Mucosa of rectum (tissue), 2 donors: ENCODE results near the gene HOXB5.
A peak's percentile ranks its signal among the peaks of the same experiment; 100 is the strongest.

Experiments used
- H3K27ac ChIP-seq, 2 donors: one replicate each; pipeline ENCODE4 v1.7.0; 2013; ENCODE audit warnings: inconsistent platforms in 2 of 2, low read depth in 2 of 2, low read length in 2 of 2
- H3K27me3 ChIP-seq, 2 donors: one replicate each; pipeline ENCODE4 v1.7.0; 2013; ENCODE audit warnings: low read length in 2 of 2; ENCODE audit not compliant: control insufficient read depth in 2 of 2, insufficient read depth in 2 of 2
- H3K36me3 ChIP-seq, 2 donors: one replicate each; pipeline ENCODE4 v1.7.0; 2013; ENCODE audit warnings: low read length in 2 of 2; ENCODE audit not compliant: control insufficient read depth in 2 of 2, insufficient read depth in 2 of 2
- H3K4me1 ChIP-seq, 2 donors: one replicate each; pipeline ENCODE4 v1.7.0; 2013; ENCODE audit warnings: low read length in 2 of 2, mild to moderate bottlenecking in 1 of 2; ENCODE audit not compliant: control insufficient read depth in 2 of 2, insufficient read depth in 2 of 2
- H3K4me3 ChIP-seq, 2 donors: one replicate each; pipeline ENCODE4 v1.7.0; 2013; ENCODE audit warnings: low read length in 2 of 2
- H3K9ac ChIP-seq, 2 donors: one replicate each; pipeline ENCODE4 v1.7.0; 2013; ENCODE audit warnings: low read length in 2 of 2, low read depth in 1 of 2, mild to moderate bottlenecking in 1 of 2
- H3K9me3 ChIP-seq, 2 donors: one replicate each; pipeline ENCODE4 v1.7.0; 2013; ENCODE audit warnings: low read length in 2 of 2; ENCODE audit not compliant: control insufficient read depth in 2 of 2
- donor health status: healthy.
- donor health status: Normal muscosa, but diverticular disease.

The HOXB5 gene

DNA sequence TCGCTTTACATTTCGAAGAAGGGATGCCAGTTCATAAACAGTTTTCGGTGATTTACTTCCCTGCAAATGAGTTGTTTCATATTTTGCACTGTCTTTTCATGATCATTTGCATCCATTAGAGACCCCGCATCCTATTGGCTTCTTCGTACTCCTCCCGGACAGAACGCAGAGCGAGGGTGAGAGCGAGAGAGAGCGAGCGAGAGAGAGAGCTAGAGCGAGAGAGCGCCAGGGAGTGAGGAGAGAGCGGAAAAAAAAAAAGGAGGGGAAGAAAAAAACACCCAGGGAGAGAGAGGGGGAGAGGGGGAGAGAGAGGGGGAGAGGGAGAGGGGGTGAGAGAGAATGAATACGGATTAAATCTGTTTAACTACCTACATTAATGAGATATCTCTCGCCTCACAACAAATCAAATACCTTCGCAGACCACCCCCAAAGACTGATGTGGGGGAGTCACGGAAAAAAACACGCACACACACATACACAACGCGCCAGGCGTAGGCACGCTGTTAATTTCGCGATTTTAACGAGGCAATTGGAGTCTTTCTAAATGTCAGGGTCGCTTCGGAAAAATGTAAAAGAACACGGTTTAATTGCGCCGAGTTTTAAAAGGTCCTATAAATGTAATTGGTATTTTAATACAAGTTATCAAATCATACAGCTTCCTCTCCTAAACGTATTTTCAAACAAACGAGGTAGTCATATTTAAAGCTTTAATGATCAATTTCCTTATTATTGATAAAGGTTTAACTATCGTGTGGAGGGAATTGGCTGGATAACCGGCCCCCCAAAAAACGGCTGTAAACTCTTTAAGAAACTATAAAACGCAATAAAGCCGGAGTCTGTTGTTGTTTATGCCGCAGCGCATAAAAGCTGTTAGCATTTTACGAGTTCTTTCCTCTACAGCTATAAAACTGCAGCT lies 21.7 kb upstream of the HOXB5 start, which contains the start of gene HOXB8:
HOXB8 (minus strand) TSS at position 246 of the 916 bp plus-strand sequence. CDS start 588 bp downstream, outside the sequence.
- Histone ChIP-seq H3K36me3 (no peaks in the 10 kb centered on the region), H3K9me3 (no peaks in the 10 kb centered on the region), H3K27me3 (peaks cover 31 to 46% of the 10 kb centered on the region in 2 donors), H3K4me3 (peak within 1 kb of the TSS; percentile 56 to 71), H3K9ac (peak within 1 kb of the TSS; percentile 60 to 69), H3K27ac (peak within 1 kb of the TSS; percentile 72 to 88), H3K4me1 (peaks cover 31 to 37% of the 10 kb centered on the region in 2 donors)

DNA sequence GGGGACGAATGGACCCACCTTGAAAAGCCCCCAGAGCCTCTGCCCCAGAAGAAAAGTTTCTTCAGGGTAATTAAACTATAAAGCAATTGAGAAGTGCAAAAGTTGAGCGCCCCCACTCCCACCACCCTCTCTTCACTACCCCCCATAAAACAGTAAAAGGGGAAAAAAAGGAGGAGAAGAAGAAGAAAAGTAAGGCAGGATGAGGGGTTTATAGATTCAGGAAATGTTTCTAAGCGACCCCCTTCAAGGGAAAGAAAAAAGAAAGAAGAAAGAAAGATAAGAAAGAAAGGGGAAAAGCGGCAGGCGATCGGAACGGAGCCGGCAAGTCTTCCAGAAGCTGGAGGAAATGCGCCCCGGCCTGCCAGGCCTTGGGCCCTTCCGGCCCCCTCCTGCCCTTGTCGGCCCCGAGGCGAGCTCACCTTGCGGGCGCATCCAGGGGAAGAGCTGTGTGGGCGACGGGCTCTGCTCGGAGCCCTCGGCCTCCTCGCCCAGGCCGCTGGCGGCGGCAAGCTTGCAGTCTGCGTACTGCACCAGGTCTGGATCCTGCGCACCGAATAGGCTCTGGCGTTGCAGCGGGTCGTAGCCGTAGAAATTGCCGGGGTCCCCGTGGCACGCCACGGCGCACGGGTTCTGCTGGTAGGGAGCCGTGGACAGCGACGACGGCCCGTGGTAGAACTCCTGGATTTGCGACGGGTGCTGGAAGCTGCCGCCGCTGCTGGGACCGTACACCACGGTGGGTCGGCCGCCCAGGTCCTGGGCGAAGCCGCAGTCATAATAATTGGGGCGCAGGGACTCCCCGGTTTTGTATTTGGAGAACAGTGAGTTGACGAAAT lies 20.5 kb upstream of the HOXB5 start:
- no peaks in the 10 kb centered on the region for H3K9me3 ChIP-seq
- peak overlapping the region; percentile 60 to 69 for H3K9ac ChIP-seq
- H3K4me3 ChIP-seq, result peak overlapping the region; percentile 56 to 71
- H3K36me3 ChIP-seq, result no peaks in the 10 kb centered on the region
- H3K27me3 ChIP-seq, result peaks cover 31 to 46% of the 10 kb centered on the region in 2 donors
- peaks cover 35 to 38% of the 10 kb centered on the region in 2 donors for H3K4me1 ChIP-seq
- H3K27ac ChIP-seq, result peak overlapping the region; percentile 72 to 88

DNA sequence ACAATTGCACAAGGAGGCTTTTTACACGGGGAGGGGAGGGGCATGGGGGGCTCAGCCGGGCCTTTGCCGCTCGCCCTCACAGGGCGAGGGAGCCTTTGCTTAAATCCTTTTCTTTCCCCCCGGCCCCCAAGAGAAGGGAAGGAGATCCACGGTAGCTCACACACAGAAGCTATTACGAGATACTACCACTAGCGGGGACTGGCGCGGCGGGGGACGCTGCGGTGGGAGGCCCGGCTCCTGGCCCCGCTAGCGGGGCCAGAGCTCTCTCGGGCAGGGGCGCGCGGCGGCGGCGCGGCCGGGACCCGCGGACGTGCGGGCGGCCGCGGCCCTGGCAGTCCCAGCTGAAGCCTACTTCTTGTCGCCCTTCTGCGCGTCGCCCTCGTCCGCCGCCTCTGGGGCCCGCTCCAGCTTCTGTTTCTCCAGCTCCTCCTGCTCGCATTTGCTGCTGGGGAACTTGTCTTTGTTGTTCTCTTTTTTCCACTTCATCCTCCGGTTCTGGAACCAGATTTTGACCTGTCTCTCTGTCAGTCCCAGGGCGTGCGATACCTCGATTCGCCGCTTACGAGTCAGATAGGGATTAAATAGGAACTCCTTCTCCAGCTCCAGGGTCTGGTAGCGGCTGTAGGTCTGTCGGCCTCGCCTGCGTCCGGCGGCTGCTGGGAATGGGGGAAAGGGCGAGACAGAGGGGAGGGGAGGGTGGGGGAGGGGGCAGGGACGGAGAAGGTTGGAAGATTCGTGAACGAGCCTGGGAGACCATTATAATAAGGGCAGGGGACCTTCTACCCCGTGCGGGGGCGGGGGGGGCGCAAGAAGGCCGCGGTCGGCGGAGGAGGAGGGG lies 19.5 kb upstream of the HOXB5 start:
- H3K4me1 ChIP-seq, result peaks cover 27 to 32% of the 10 kb centered on the region in 2 donors
- H3K27me3 ChIP-seq, result peaks cover 29 to 42% of the 10 kb centered on the region in 2 donors
- peak overlapping the region; percentile 68 to 86 for H3K9ac ChIP-seq
- H3K36me3 ChIP-seq, result no peaks in the 10 kb centered on the region
- peak overlapping the region; percentile 81 to 89 for H3K4me3 ChIP-seq
- H3K27ac ChIP-seq, result peak overlapping the region; percentile 72 to 88
- no peaks in the 10 kb centered on the region for H3K9me3 ChIP-seq

DNA sequence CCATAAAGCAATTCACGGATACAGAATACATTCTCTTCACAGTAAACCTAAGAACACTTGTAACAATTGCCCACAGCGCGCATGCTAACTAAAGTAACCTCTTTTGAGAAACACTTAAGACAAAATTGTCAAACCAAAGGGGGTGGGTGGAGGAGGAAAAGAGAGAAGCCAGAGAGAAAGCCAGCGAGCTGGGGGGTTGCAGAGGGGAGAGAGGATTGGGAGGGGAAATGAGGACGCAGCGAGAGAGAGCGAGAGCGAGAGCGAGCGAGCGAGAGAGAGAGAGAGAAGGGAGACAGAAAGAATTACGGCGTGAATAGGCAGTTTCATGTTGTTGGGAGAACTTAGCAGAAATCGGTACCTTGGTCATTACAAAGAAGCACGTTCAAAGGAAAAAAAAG lies 18.9 kb upstream of the HOXB5 start:
- Histone ChIP-seq H3K4me3 (peak overlapping the region; percentile 81 to 89), H3K36me3 (no peaks in the 10 kb centered on the region), H3K27me3 (peaks cover 24 to 36% of the 10 kb centered on the region in 2 donors), H3K9ac (peak overlapping the region; percentile 68 to 86), H3K4me1 (peaks cover 26% of the 10 kb centered on the region in 2 donors), H3K9me3 (no peaks in the 10 kb centered on the region), H3K27ac (peak overlapping the region; percentile 72 to 88)

DNA sequence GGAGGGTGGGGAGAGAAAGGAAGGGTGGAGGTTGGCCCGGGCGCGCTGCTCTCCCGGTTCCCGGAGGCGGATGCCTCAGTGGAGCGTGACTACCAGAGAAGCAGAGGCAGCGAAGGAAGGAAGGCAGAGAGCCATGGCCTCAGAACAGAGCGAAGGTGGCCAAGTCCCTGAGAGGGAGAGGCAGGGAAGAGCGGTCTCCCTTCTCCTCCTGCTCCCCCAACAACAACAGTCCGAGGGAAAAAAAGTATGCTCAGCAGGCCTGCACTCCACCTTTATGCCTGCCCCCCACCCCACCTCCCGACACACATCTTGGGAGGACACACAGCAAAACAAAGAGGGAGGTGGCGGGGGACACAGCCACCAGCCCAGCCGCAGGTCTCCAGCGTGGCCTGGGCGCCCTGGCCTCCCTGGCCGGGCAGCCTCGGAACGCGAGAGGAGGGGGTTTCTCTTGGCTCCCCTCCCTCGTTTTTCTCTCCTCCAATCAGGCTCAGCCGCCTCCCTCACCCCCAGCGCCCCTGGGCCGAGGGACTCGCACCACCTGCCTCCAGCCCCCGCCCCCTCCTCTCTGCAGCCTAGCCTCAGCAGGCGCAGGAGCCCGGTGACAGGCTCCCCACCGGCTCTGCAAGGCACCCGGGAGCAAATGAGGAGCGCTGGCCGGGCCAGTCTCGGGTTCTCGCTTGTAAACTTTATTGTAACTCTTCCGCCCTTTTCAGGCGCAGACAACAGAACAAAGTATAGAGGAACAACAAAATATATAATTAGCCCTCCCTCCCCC lies 18.3 kb upstream of the HOXB5 start:
- peak overlapping the region; percentile 86 to 88 for H3K27ac ChIP-seq
- H3K9me3 ChIP-seq, result no peaks in the 10 kb centered on the region
- peaks cover 24 to 25% of the 10 kb centered on the region in 2 donors for H3K4me1 ChIP-seq
- H3K36me3 ChIP-seq, result no peaks in the 10 kb centered on the region
- peak overlapping the region; percentile 81 to 89 for H3K4me3 ChIP-seq
- peak overlapping the region; percentile 79 to 86 for H3K9ac ChIP-seq
- peaks cover 21 to 31% of the 10 kb centered on the region in 2 donors for H3K27me3 ChIP-seq

DNA sequence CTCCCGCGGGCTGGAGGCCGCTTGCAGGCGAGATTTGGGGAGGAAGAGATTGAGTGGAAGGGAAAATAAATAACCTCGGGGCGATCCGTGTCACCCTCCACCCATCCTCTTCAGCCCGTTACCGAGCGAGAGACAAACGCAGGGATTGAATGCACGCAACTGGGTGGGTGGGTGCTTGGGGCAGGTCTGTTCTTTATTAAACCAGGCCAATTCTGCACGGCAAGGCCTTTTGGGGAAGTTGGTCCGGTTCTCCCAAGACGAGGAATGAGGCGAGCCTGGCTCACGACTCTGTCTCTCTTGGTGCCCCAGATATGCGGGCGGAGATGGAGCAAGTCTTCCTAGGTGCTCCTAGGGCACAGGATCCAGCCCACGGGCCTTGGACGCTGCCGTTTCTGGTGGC lies 17.6 kb upstream of the HOXB5 start:
- peak overlapping the region; percentile 81 to 89 for H3K4me3 ChIP-seq
- H3K36me3 ChIP-seq, result no peaks in the 10 kb centered on the region
- H3K9me3 ChIP-seq, result no peaks in the 10 kb centered on the region
- peak overlapping the region; percentile 79 to 86 for H3K9ac ChIP-seq
- H3K27me3 ChIP-seq, result peaks cover 15 to 24% of the 10 kb centered on the region in 2 donors
- H3K27ac ChIP-seq, result peak overlapping the region; percentile 86 to 88
- peaks cover 20 to 25% of the 10 kb centered on the region in 2 donors for H3K4me1 ChIP-seq

DNA sequence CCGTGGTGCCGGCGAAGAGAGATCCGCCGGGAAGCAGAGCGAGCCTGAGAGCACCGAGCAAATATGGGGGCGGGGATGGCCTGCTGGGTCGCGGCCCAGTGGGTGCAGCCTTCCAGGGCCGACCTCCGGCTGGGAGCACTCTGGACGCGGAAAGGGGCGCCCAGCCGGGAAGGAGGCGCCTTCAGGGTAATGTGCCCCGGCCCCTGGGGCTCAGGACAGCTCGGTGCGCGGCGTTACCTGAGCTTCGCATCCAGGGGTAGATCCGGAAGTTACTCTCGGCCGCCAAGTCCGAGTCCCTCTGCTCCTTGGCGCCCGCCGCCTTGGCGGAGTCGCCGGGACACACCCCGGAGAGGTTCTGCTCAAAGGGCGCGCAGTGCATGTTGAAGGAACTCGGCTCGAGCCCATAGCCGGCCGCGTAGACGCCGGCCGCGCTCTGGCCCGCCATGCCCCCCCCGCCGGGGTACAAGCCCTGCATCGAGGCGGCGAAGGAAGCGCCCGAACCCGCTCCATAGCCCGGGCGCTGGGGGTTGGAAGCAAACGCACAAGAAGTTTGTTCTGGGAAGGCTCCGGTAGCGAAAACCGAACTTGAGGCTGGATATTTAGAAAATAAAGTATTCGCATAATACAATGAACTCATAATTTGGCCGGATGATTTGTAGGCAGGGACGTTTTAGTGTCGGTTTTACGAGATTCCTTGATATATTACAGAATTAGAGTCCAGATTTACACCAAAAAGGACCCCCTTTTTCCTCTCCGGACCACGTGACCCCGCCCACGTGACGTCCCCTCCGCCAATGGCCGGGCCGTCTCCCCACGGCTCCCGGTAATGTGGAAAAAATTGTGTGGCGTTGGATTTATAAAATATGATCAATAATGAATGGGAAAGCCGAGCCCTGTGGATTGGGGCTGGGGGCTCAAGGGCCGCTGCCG lies 17.0 kb upstream of the HOXB5 start, which contains the start of gene HOXB7:
HOXB7 (minus strand) TSS at position 736 of the 930 bp plus-strand sequence; CDS start at position 637, 99 bp downstream.
- no peaks in the 10 kb centered on the region for H3K9me3 ChIP-seq
- H3K27me3 ChIP-seq, result peaks cover 13 to 18% of the 10 kb centered on the region in 2 donors
- H3K36me3 ChIP-seq, result no peaks in the 10 kb centered on the region
- H3K27ac ChIP-seq, result peak within 1 kb of the TSS; percentile 86 to 88
- H3K4me1 ChIP-seq, result peaks cover 20% of the 10 kb centered on the region in 2 donors
- peak within 1 kb of the TSS; percentile 81 to 89 for H3K4me3 ChIP-seq
- H3K9ac ChIP-seq, result peak within 1 kb of the TSS; percentile 79 to 86

DNA sequence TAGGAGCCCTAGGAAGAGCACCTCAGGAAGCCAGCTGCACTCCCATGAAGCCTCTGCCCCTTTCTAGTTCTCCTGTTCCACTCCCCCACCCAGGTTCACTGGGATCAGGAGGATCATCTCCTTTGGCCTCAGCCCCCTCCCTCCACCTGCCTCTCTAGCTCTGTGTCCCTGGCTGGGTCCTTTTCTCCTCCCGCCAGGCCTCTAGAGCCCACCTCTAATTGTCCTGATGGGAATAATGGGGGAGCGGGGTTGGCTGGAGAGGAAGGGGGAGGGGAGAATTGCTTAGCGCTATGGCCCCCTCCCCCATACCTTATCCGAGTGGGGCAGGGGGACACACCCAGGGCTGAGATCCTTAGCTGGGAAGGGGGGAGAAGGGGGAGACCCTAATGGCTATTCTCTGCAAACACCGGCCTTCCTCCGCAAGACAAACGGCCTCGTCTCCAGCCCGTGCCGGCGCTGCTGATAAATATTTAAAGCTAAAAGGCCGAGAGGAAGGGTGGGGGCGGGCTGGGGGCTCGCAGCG lies 16.2 kb upstream of the HOXB5 start:
- H3K4me1 ChIP-seq, result peaks cover 24 to 25% of the 10 kb centered on the region in 2 donors
- H3K4me3 ChIP-seq, result peak overlapping the region; percentile 81 to 89
- no peaks in the 10 kb centered on the region for H3K9me3 ChIP-seq
- peak overlapping the region; percentile 86 to 88 for H3K27ac ChIP-seq
- peaks cover 10 to 12% of the 10 kb centered on the region in 2 donors for H3K27me3 ChIP-seq
- peak overlapping the region; percentile 79 to 86 for H3K9ac ChIP-seq
- no peaks in the 10 kb centered on the region for H3K36me3 ChIP-seq
